HT-29 (cell line): ENCODE results near the gene ZNF26. TPM values are rescaled to one million over a fixed set of nuclear protein-coding genes. Genes with fewer than 3 reads are reported as not detected.
A peak's percentile ranks its signal among the peaks of the same experiment; 100 is the strongest.
"Not testable (repeated sequence)": the region's sequence is repeated elsewhere in the genome, so short reads cannot be mapped to it uniquely, and the experiment has no call there.

Experiments
- DNase-seq: peaks from one replicate; pipeline ENCODE4 v3.0.0-alpha.2; 2015; ENCODE audit warnings: low spot score
- total RNA-seq: library from RNA; depleted of rRNA; stranded (reverse); fragments of >200 nt; shearing (Covaris generic); gene quantifications from 2 replicates; pipeline ENCODE4 v1.2.3, GENCODE V29; 2014

ZNF26 gene
- total RNA-seq, 1 experiment from 2014 or later = 21.4 TPM

DNA sequence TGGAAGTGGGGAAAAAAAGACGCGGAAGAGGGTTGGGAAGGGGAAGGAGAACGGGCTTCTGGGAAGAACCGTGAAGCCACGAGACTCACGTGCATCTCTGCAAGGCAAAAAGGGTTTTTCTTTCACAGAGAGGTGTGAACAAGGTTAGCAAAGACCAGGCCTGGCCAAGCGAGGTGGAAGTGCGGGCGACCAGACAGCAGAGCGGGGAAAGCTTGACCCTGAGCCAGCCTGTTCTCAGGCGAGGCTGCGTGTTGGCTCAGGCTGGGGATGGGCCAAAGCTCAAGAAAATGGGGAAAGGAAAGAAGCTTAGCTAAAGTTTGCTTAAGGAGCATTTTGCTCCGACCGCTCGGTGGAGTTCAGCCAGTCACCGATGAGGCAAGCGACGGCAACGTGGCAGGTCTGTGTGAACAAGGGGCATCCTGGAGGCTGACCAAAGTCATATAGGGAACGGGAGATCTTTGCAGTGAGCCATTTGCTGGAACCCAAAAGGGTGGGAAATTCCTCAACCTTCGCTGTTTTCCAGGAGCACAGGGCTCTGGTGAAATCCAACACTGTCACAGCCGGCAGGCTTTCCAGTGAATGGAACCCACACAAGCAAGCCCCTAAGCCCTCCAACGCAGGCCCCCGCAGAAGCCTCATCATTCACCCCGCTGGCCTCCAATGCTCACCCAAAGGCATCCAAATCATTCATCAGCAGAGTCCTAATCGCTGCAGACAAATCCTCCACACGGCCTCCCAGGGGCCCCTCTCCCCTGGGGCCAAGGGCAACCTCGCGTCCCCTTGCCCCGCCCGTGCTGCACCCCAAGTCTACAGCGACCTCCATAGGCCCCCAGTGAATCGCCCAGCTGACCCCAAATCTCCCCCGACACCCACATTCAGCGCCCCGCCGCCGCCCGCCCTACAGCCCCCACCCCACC is 30.8 kb upstream of the ZNF26 start:
- no peak for DNase-seq

DNA sequence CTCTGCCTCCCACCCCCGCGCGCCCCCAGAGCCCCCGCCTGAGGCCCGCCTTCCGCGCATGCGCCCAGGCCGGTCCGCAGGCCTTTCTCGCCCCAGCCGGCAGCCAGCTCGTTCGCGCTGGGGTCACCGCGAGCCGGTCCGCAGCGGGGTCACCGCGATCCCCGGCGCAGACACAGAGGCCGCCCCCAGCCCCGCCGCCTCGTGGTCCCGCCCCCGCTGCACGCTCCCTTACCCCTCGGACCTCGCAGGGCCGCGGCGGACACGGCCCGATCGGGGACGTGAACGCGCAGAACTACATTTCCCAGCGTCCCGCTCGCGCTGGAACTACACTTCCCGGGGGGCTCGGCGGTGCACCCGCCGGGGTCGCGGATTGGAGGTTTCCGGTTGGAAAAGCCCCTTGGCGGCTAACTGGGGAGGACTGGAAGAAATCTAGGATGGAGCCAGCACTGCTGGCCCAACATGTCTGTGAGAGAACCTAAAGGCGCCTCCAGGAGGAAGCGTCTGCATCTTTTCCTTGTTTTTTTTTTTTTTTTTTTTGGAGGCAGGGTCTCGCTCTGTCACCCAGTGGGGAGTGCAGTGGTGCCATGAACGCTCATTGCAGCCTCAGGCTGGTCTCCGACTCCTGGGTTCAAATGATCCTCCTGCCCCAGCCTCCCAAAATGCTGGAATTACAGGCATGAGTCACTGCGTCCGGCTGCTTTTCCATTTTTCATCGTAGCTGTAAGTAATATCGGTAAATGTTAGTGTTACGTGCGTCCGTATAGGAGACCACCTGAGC is 30.0 kb upstream of the ZNF26 start, which contains the start of gene ZNF605:
Gene ZNF605, minus strand, starts transcription at position 296 of the 778 bp plus-strand sequence. CDS start 10,671 bp downstream, outside the sequence.
- DNase-seq = no peak

DNA sequence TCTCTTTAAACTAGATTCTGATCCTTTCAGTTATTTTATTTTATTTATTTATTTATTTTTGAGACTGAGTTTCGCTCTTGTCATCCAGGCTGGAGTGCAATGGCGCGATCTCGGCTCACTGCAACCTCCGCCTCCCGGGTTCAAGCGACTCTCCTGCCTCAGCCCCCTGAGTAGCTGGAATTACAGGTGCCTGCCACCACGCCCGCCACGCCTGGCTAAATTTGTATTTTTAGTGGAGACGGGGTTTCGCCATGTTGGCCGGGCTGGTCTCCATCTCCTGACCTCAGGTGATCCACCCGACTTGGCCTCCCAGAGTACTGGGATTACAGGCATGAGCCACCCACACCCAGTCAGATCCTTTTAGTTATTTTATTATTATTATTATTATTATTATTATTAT is 24.4 kb upstream of the ZNF26 start:
- DNase-seq = not testable (repeated sequence)

DNA sequence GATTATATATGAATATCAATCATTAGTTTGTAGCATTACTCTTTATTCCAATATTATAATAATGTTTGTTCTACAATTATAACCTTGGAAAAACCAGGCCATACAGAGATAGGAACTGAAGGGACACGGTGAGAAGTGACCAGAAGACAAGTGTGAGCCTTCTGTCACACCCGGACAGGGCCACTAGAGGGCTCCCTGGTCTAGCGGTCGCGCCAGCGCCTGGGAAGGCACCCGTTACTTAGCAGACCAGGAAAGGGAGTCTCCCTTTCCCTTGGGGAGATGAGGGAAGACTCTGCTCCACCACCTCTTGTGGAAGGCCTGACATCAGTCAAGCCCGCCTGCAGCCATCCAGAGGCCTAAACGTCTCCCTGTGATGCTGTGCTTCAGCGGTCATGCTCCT is 22.2 kb upstream of the ZNF26 start:
- peak; percentile 25 for DNase-seq

DNA sequence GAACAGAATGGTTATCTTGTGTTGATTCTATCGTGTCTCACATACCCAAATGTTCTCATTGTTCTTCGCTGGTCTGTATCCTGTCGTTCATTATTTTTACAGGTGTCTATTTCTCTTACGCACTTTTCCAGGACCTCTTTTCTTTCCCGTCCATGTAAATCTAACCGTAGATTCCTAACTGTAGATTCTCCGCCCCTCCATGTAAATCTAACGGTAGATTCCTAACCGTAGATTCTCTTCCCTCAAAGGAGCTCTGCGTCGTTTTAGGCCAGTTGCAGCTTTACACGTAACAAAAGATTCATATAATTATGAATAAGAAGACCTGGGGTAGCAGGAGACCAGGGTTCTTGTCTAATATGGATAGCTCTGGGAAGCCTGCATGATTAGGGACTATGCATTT is 20.4 kb upstream of the ZNF26 start:
- DNase-seq = no peak

DNA sequence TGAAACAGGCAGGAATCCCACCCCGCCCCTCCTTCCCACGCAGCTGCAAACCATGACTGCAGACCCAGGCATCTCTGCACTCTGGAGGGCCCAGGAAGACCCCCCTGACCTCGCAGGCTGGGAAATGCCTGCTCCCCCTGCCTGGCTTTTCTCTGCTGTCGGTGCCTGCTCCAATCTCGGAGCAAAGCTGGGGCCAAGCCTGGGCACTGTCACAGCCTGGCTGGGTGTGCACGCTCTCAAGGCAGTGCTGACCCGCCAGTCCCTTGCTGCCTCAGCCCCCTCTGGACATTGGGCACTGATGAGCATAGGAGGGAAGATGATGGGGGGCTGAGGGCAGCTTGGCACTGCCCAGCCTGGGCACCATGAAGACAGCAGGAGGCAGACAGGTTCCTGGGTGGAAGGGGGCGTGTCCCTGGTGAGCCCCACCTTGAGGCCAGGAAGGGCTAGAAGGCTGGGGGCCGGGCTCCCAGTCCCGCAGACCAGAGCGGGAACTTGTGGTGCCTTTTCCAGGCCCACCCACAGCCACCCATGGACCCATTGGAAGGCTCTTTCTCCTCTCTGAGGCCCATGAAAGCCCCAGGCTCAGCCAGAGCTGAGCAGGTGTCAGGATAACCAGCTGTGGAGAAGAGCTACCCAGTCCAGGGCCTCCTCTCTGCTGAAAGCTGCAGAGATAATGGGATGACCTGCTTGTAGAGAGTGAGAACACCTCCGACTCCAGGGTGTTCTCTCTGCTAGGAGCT is 19.3 kb upstream of the ZNF26 start:
- no peak for DNase-seq

DNA sequence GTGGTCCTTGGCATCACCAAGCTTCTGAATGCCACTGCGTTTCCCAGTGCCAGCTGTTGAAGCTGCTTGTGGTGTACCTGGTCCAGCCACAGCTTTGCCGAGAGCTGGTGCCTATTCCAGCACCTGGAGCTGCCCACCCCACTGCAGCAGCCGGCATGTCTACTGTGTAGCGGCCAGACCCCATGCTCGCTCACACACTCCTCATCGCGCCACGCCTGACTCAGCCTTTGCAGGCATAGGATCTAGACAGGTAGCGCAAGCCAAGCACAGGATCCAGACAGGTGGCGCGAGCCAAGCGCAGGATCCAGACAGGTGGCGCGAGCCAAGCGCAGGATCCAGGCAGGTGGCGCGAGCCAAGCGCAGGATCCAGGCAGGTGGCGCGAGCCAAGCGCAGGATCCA is 18.4 kb upstream of the ZNF26 start:
- no peak for DNase-seq

DNA sequence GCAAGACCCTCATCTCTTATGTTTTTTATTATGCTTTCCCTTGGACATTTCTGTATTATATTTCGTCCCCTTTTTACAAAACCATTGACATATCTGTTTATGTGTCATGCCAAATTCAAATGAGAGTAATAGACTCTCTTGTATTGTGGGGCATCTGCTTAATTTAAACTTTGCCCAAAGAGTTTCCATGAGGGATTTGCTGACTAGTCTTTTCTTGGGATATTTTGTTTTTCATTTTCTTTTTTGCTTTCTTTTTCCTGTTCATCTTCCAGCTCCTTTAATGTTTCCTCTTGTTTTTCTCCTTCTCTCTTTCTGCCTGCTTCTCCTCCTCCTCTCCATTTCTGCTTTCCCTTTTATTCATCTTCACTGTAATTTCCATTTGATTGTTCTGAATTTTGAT is 13.8 kb upstream of the ZNF26 start:
- DNase-seq = no peak

DNA sequence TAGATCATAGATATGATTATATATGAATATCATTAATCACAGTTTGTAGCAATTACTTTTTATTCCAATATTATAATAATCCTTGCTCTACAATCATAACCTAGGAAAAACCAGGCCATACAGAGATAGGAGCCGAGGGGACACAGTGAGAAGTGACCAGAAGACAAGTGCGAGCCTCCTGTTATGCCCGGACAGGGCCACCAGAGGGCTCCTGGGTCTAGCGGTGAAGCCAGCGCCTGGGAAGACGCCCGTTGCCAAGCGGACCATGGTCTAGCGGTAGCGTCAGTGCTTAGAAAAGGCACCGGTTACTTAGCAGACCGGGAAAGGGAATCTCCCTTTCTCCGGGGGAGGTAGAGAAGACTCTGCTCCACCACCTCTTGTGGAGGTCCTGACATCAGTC is 9.3 kb upstream of the ZNF26 start:
- peak; percentile 13 for DNase-seq

DNA sequence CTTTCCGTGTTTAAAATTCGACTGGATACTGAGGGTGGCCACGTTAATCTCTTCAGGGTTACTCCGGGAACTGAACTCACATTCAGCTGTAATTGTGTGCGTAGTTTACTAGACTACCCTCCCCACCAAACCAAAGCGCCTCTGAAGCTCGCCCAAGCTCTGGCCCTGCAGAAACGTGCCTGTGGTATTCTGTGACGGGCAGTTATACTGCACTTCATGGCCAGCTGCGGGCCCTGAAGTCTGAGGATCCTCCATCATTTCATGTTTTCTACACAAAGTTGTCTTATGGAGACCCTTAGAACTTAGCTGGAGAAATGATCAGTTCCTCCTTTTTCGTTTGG is 688 bp downstream of the ZNF26 start:
- no peak for DNase-seq

DNA sequence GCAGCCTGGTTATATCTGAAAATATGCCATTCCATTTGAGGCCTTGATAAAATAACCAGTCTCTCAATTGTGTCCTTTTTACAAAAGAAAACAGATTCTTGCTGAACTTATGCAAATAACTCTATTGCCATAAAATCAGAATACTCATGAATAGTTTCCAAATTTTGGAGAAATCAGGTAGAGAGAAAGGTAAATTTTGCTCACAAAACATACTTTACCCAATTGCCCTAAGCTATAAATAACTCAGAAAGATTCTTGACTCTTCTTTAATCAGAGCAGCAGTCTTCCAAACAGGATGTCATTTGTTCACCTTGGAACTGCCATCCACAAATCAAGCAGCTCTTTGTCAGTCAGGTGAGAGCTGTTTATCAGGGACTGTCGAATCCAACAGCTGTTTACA is 12.6 kb downstream of the ZNF26 start:
- no peak for DNase-seq

DNA sequence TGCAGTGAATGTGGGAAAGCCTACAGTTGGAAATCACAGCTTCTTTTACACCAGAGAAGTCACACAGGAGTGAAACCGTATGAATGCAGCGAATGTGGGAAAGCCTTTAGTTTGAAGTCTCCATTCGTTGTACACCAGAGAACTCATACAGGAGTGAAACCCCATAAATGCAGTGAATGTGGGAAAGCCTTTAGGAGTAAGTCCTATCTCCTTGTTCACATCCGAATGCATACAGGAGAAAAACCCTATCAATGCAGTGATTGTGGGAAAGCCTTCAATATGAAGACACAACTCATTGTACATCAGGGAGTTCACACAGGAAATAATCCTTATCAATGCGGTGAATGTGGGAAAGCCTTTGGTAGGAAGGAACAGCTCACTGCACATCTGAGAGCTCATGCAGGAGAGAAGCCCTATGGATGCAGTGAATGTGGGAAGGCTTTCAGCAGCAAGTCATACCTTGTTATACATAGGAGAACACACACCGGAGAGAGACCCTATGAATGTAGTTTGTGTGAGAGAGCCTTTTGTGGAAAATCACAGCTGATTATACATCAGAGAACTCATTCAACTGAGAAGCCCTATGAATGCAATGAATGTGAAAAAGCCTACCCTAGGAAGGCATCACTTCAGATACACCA is 24.6 kb downstream of the ZNF26 start:
- DNase-seq = no peak

DNA sequence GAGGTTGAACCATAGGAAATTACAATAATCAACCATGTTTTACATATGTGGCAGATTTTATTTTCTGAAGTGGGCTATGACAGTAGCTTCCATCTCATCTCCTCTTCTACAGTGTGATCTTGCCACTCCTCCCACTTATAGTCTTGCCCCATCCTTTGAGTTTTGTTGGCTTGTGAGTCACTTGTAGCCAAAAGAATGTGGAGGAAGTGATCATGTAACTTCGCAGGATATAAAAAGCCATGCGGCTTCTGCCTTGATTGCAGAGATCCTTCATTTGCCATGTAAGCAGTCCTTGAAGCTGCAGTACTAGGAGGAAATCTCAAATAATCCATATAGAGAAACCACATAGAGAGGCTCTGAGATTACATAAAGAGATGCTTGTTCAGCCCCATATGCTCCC is 37.4 kb downstream of the ZNF26 start:
- no peak for DNase-seq

DNA sequence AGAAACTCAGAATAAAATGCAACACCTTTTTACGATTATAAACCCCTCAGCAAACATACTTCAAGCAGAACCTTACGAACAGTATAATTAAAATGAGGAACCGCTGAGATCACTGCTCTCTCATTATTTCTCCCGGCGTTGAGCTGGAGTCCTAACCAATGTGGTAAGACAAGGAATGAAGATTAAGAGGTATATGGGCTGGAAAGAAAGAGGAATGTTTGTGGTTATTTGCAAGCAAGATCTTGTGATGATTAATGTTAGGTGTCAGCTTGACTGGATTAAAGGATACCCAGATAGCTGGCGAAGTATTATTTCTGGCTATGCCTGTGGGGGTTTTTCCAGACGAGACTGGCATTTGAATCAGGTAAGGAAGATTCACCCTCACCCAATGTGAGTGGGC is 40.8 kb downstream of the ZNF26 start:
- DNase-seq = no peak

DNA sequence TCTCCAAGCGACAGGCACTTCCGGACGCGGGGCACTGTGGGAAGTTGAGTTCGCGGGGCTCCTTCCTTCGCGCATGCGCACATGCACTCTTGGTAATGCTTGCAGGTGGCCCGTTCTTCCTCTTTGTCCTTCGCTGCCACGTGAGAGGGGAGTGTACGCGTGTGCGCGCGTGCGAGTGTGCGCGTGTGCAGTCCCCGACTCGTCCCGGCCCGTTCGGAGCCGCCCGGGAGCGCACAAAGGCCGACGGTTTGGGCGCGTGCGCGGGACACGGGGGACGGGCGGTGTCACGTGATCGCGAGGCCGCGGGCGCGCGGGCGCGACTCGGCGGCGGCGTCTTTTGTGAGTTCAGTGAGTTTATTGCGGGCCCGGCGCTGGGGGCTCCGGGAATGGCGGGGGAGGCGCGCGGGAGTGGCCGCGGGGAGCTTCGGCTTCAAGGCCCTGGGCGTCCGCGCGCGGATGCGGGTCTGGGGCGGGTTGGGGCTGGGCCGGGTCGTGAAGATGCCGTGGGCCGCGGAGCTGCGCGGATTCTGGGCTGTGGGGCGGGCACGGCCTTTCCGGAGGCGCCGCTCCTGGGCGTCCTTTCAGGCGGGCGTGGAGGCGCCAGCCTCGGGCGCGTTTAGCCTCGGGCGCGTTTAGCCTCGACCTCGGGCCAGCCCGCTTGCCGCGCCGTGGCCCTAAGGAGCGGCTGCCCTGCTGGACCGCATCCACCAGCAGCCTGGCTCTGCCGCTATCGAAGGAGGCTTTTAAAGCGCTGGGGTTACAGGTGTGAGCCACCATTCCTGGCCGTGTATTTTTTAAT is 51.2 kb downstream of the ZNF26 start, which contains the start of gene ZNF84:
Gene ZNF84, plus strand, starts transcription at position 303 of the 799 bp plus-strand sequence. CDS start 3,959 bp downstream, outside the sequence.
- peak; percentile 97 for DNase-seq

DNA sequence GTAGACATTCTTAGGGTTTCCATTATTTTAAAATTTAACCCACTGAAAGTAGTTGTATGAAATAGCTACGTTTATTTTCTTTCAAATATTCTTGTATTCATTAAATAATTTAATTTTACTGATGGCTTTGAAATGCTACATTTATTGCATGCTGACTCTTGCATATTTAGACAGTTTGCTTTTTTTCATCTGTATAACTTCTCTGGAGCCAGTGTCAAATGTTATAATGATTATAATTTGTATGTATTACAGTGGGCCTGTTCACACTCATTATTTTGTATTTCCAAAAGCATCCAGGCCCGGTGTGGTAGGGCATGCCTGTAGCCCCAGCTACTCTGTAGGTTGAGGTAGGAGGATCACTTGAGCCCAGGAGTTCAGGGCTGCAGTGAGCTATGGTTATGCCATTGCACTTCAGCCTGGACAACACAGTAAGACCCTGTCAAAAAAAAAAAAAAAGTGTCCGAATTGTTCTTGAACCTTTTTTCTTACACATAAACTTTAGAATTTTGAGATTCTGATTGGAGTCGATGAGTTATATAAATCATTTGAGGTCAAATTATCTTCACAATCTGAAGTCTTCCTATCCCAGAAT is 52.0 kb downstream of the ZNF26 start:
- DNase-seq = no peak

DNA sequence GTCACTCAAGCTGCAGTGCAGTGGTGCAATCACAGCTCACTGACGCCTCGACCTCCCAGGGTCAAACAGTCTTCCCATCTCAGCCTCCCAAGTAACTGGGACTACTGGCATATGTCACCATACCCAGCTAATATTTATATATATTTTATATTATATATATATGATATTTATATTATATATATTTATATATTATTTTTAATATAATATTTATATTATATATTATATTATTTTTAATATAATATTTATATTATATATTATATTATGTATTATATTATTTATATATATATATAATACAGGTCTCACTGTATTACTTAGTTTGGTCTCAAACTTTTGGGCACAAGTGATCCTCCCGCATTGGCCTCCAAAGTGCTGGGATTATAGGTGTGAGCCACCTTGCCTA is 60.5 kb downstream of the ZNF26 start:
- DNase-seq = no peak

DNA sequence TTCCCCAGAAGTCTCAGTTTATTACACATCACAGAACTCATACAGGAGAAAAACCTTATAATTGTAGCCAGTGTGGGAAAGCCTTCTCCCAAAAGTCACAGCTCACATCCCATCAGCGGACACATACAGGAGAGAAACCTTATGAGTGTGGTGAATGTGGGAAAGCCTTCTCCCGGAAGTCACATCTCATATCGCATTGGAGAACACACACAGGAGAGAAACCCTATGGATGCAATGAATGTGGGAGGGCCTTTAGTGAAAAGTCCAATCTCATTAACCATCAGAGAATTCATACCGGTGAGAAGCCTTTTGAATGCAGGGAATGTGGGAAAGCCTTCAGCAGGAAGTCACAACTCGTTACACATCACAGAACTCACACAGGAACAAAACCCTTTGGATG is 71.3 kb downstream of the ZNF26 start:
- no peak for DNase-seq

DNA sequence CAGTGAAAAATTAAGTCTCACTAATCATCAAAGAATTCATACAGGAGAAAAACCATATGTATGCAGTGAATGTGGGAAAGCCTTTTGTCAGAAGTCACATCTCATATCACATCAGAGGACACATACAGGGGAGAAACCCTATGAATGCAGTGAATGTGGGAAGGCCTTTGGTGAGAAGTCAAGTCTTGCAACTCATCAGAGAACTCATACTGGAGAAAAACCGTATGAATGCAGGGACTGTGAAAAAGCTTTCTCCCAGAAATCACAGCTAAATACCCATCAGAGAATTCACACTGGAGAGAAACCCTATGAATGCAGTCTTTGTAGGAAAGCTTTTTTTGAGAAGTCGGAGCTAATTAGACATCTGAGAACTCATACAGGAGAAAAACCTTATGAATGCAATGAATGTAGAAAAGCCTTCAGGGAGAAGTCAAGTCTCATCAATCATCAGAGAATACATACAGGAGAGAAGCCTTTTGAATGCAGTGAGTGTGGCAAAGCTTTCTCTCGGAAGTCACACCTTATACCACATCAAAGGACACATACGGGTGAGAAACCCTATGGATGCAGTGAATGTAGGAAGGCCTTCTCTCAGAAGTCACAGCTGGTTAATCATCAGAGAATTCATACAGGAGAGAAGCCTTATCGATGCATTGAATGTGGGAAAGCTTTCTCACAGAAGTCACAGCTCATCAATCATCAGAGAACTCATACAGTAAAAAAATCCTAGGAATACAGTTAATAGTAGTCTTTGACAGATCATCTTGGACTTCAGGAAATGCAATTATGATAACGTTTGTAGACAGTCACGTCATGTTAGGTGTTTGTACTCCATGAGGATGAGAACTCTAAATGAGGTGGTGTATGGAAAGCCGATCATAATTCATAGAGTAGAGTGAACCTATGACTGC is 72.3 kb downstream of the ZNF26 start:
- peak; percentile 38 for DNase-seq
